ENCODE data around the gene EMSY.

EMSY gene

DNA sequence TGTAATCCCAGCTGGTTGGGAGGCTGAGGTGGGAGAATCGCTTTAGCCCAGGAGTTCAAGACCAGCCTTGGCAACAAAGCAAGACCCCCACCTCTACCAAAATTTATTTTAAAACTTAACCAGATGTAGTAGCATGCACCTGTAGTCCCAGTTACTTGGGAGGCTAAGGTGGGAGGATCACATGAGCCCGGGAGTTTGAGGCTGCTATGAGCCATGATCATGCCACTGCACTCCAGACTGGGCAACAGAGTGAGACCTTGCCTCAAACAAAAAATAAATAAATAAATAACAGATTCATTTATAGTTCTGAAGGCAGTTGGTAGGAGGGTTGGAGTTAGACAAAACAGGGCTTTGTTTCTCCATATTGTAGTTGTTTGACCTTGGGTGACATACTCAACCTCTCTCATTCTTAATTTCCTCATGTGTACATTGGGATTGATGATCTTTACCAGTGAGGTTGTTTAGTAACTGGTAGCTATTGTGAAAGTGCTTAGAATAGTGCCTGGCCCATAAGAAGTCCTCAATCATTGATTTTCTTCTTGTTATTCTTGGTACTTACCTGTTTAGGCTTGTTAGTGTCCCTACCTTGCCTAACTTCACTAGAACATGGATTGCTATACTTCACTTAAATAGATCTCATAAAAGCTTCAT lies 79.1 kb downstream of the EMSY start:
- WGBS, 2 experiments (ENCODE audit: insufficient coverage in 2 of 2), result no CpG with 5 or more reads among the region's 2 CpGs
- H3K4me1 ChIP-seq (ENCODE audit: control insufficient read depth, insufficient read depth, low read length, poor library complexity, severe bottlenecking), result peaks cover 6% of the 10 kb centered on the region
- no peak overlapping the region for H3K27ac ChIP-seq (ENCODE audit: low read depth, low read length, severe bottlenecking)
- no peak overlapping the region for H3K4me3 ChIP-seq (ENCODE audit: extremely low read depth, insufficient read depth, low read length, poor library complexity, severe bottlenecking)
- H3K36me3 ChIP-seq (ENCODE audit: control insufficient read depth, insufficient read depth, low read length), result peaks cover 63% of the 10 kb centered on the region
- H3K9me3 ChIP-seq (ENCODE audit: control insufficient read depth, low read length), result no peaks in the 10 kb centered on the region

DNA sequence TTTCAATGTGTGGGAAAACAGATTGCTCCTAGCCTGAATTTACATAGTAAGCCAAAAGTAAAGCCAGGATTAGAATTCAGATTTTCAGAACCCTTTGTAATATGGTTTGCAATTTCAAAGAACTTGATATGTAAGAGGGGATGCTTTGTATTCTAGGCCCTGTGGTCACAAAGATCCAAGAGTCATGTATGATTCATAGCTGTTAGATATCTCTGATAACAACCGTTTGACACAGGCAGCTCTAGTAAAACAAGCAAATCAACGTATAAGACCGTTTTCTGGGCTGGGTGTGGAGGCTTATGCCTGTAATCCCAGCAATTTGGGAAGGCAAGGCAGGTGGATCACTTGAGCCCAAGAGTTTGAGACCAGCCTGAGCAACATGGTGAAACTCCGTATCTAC lies 79.6 kb downstream of the EMSY start:
- WGBS, 2 experiments (ENCODE audit: insufficient coverage in 2 of 2), result 93 to 97% methylated on average over 3 to 4 of the region's 4 CpGs
- Histone ChIP-seq H3K4me3 (ENCODE audit: extremely low read depth, insufficient read depth, low read length, poor library complexity, severe bottlenecking) (no peak overlapping the region), H3K36me3 (ENCODE audit: control insufficient read depth, insufficient read depth, low read length) (peaks cover 63% of the 10 kb centered on the region), H3K9me3 (ENCODE audit: control insufficient read depth, low read length) (no peaks in the 10 kb centered on the region), H3K27ac (ENCODE audit: low read depth, low read length, severe bottlenecking) (no peak overlapping the region), H3K4me1 (ENCODE audit: control insufficient read depth, insufficient read depth, low read length, poor library complexity, severe bottlenecking) (peaks cover 6% of the 10 kb centered on the region)

DNA sequence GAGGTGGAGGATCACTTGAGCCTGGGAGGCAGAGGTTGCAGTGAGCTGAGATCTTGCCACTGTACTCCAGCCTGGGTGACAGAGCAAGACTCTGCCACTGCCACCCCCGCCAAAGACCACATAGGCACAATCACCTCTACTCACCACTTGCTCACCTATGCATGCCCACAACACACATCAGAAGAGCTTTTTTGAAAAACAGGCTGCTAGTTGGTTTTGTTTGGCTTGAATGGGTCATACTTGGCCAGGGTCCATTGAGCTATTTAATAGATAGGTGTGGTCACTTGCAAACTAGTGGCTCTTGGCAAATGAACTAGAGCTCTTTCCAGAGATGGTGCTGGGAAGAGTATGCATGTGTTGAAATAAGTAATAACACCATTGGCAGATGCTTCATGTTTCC lies 80.1 kb downstream of the EMSY start:
- WGBS, 2 experiments (ENCODE audit: insufficient coverage in 2 of 2), result no CpG with 5 or more reads among the region's 1 CpG
- Histone ChIP-seq H3K27ac (ENCODE audit: low read depth, low read length, severe bottlenecking) (no peak overlapping the region), H3K36me3 (ENCODE audit: control insufficient read depth, insufficient read depth, low read length) (peaks cover 62% of the 10 kb centered on the region), H3K9me3 (ENCODE audit: control insufficient read depth, low read length) (no peaks in the 10 kb centered on the region), H3K4me1 (ENCODE audit: control insufficient read depth, insufficient read depth, low read length, poor library complexity, severe bottlenecking) (peaks cover 6% of the 10 kb centered on the region), H3K4me3 (ENCODE audit: extremely low read depth, insufficient read depth, low read length, poor library complexity, severe bottlenecking) (no peak overlapping the region)

DNA sequence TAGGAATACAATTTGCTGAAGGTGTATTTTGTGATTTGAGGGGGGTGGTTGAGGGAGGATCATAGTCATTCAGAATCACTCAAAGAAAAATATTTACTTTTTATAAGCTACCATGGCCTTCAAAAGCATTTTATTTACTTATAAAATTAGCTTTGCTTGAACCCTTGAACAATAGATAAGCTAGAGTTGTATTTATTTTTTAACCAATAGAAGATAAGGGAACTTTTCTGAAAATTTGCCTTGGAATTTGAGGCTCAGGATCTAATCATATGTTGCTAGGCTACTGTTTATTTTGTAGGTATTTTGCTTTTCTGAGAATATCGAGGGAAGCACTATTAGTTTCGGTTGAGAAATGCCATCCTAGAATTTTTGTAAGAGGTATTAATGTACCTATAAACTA lies 82.1 kb downstream of the EMSY start:
- no CpG with 5 or more reads among the region's 2 CpGs for WGBS, 2 experiments (ENCODE audit: insufficient coverage in 2 of 2)
- Histone ChIP-seq H3K27ac (ENCODE audit: low read depth, low read length, severe bottlenecking) (no peak overlapping the region), H3K9me3 (ENCODE audit: control insufficient read depth, low read length) (no peaks in the 10 kb centered on the region), H3K4me1 (ENCODE audit: control insufficient read depth, insufficient read depth, low read length, poor library complexity, severe bottlenecking) (peaks cover 6% of the 10 kb centered on the region), H3K36me3 (ENCODE audit: control insufficient read depth, insufficient read depth, low read length) (peaks cover 69% of the 10 kb centered on the region), H3K4me3 (ENCODE audit: extremely low read depth, insufficient read depth, low read length, poor library complexity, severe bottlenecking) (no peak overlapping the region)

DNA sequence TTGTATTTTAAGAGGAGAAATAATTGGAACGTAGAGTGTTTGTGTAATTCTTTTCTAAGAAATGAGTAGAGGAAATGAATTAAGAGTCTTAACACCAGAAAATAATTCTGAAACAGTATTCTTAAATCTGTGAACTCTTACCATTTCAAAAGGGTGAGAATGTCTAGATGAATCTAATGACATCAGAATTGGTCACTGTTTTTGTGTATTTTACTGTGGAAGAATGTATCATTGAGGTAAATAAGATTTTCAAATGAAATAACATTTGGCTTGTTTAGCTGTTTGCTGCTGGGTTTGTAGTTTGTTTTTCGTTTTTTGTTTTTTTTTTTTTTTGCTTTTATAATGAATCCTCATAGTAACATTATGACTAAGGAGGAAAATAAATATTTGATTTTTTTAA lies 97.6 kb downstream of the EMSY start:
- H3K9me3 ChIP-seq (ENCODE audit: control insufficient read depth, low read length), result no peaks in the 10 kb centered on the region
- no peaks in the 10 kb centered on the region for H3K4me1 ChIP-seq (ENCODE audit: control insufficient read depth, insufficient read depth, low read length, poor library complexity, severe bottlenecking)
- no peak overlapping the region for H3K27ac ChIP-seq (ENCODE audit: low read depth, low read length, severe bottlenecking)
- H3K36me3 ChIP-seq (ENCODE audit: control insufficient read depth, insufficient read depth, low read length), result peaks cover 79% of the 10 kb centered on the region
- WGBS, 2 experiments (ENCODE audit: insufficient coverage in 2 of 2), result no CpG with 5 or more reads among the region's 2 CpGs
- no peak overlapping the region for H3K4me3 ChIP-seq (ENCODE audit: extremely low read depth, insufficient read depth, low read length, poor library complexity, severe bottlenecking)

DNA sequence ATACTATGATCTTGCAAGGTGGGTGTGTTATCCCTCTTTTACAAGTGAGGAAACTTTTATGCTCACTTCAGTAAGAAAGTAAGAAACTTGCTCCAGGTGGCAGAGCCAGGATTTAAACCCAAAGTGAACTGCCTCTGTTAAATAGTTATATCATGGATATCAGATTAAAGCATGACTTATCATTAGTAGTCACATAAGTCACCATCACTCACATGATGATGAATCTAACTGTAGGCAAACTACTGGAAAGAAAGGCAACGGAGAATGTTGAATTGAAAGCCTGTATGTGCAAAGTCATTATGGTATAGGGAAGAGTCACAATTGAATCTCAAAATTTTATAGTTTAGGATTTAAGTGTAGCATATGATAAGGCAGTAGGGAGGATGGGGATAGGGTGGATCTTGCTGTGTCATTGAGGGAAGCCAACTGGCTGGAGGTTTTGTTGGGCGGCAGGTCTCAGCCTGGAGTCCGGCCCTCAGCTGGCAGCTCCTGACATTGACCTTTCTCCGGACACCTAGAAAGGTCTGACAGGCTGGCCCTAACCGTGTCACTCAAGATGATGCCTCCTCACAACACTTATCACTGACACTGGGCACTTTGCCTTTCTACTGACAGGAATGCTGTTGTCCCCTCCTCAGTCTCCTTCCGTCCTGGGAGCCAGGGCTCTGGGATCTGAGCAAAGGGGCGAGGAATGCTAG lies 98.3 kb downstream of the EMSY start:
- Histone ChIP-seq H3K27ac (ENCODE audit: low read depth, low read length, severe bottlenecking) (no peak overlapping the region), H3K36me3 (ENCODE audit: control insufficient read depth, insufficient read depth, low read length) (peaks cover 77% of the 10 kb centered on the region), H3K9me3 (ENCODE audit: control insufficient read depth, low read length) (no peaks in the 10 kb centered on the region), H3K4me3 (ENCODE audit: extremely low read depth, insufficient read depth, low read length, poor library complexity, severe bottlenecking) (no peak overlapping the region), H3K4me1 (ENCODE audit: control insufficient read depth, insufficient read depth, low read length, poor library complexity, severe bottlenecking) (no peaks in the 10 kb centered on the region)
- WGBS, 2 experiments (ENCODE audit: insufficient coverage in 2 of 2), result 88 to 98% methylated on average over 5 to 6 of the region's 7 CpGs

DNA sequence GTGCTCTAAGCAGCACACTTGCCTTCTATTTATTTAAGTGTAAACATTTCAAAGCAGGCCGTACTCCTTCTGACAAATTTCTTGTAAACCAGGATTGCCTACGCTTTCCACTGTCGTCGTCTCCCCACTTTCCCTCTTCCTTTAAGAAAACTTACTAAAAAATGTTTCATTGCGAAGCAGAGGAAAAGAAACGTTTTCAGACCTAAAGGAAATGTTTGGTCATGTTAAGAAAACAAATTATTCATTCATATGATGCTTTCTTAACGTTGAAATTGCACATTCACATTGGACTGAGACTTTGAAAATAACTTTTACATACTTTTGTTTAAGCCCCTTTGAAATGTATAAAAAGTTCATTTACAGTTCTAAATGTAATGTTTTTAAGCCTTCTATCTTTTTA lies 106.0 kb downstream of the EMSY start:
- no peak overlapping the region for H3K4me3 ChIP-seq (ENCODE audit: extremely low read depth, insufficient read depth, low read length, poor library complexity, severe bottlenecking)
- peaks cover 14% of the 10 kb centered on the region for H3K4me1 ChIP-seq (ENCODE audit: control insufficient read depth, insufficient read depth, low read length, poor library complexity, severe bottlenecking)
- peaks cover 42% of the 10 kb centered on the region for H3K36me3 ChIP-seq (ENCODE audit: control insufficient read depth, insufficient read depth, low read length)
- H3K27ac ChIP-seq (ENCODE audit: low read depth, low read length, severe bottlenecking), result no peak overlapping the region
- WGBS, 2 experiments (ENCODE audit: insufficient coverage in 2 of 2), result no CpG with 5 or more reads among the region's 7 CpGs
- H3K9me3 ChIP-seq (ENCODE audit: control insufficient read depth, low read length), result no peaks in the 10 kb centered on the region

DNA sequence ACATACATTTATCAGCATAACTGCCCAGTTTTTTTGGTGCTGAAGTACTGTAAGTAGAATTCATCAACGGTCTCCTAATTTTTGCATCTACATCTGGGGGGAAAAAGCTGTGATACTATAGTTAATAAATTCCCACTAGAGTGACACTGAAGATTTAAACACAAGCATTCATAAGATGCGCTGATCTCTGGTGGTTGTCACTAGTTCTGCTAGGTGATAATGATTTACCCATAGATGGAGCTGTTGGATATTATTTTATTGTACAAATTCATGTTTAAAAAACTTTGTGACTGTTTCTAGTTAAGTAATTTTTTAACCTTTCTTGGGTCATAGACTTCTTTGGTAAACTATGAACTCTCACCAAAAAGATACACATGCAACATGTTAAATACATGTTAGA lies 106.6 kb downstream of the EMSY start:
- Histone ChIP-seq H3K36me3 (ENCODE audit: control insufficient read depth, insufficient read depth, low read length) (peaks cover 36% of the 10 kb centered on the region), H3K27ac (ENCODE audit: low read depth, low read length, severe bottlenecking) (no peak overlapping the region), H3K4me1 (ENCODE audit: control insufficient read depth, insufficient read depth, low read length, poor library complexity, severe bottlenecking) (peaks cover 14% of the 10 kb centered on the region), H3K9me3 (ENCODE audit: control insufficient read depth, low read length) (no peaks in the 10 kb centered on the region), H3K4me3 (ENCODE audit: extremely low read depth, insufficient read depth, low read length, poor library complexity, severe bottlenecking) (no peak overlapping the region)
- WGBS, 2 experiments (ENCODE audit: insufficient coverage in 2 of 2), result no CpG with 5 or more reads among the region's 2 CpGs

DNA sequence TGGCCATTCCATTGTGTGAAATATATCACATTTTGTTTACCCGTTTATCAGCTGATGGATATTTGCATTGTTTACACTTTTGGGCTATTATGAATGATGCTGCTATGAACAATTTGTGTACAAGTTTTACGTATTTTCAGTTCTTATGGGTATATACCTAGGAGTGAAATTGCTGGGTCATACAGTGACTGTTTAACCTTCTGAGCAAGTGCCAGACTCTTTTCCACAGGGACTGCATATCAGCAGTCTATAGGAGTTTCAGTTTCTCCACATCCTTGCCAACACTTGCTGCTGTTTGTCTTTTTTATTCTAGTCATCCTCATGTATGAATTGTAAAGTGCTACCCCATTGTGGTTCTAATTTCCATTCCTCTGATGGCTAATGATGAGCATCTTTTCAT lies 108.2 kb downstream of the EMSY start:
- Histone ChIP-seq H3K27ac (ENCODE audit: low read depth, low read length, severe bottlenecking) (no peak overlapping the region), H3K4me1 (ENCODE audit: control insufficient read depth, insufficient read depth, low read length, poor library complexity, severe bottlenecking) (peaks cover 14% of the 10 kb centered on the region), H3K36me3 (ENCODE audit: control insufficient read depth, insufficient read depth, low read length) (peaks cover 22% of the 10 kb centered on the region), H3K9me3 (ENCODE audit: control insufficient read depth, low read length) (no peaks in the 10 kb centered on the region), H3K4me3 (ENCODE audit: extremely low read depth, insufficient read depth, low read length, poor library complexity, severe bottlenecking) (no peak overlapping the region)
- WGBS, 2 experiments (ENCODE audit: insufficient coverage in 2 of 2), result 86 to 96% methylated on average over 1 to 2 of the region's 2 CpGs

DNA sequence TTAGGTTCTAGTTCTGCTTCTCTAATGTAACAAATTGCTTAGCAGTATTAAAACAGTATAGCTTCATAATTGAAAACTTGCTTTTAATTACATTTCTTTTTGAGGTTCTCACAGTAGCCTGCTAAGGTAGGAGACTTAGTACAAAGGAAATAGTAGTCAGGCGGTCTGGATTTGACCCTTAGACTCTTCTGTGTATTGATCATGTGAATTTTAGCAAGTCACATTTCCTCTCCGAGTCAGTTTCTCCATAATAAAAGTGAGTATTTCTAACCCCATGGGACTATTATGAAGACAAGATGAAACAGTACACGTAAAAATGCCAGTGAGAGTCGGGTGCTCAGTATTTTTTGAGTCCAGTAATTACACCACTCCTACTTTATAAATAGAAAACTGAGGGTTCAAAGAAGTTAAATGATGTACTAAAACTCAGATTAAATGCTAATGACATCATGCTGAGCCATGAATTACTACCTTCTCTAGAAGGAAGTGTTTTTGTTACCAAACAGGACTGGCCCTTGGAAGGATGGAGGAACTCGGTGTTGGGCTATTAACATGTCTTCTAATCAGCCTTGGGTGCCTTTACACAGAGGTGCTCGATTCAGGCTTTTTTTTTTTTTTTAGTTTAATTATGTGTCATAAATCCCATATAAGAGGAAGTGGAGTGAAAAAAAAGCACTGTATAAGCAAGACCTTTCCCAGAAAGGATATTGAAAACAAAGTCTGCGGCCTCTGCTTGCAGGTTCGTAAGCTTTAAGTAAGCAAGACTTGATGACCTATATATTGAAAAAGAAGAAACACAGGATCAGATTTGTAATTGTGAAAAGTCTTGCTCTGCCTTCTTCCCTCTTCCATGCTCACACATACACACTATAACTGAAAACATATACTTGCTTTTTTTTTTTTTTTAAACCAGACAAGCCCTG lies 109.0 kb downstream of the EMSY start:
- no peak overlapping the region for H3K27ac ChIP-seq (ENCODE audit: low read depth, low read length, severe bottlenecking)
- peaks cover 14% of the 10 kb centered on the region for H3K4me1 ChIP-seq (ENCODE audit: control insufficient read depth, insufficient read depth, low read length, poor library complexity, severe bottlenecking)
- no peaks in the 10 kb centered on the region for H3K9me3 ChIP-seq (ENCODE audit: control insufficient read depth, low read length)
- no peak overlapping the region for H3K4me3 ChIP-seq (ENCODE audit: extremely low read depth, insufficient read depth, low read length, poor library complexity, severe bottlenecking)
- WGBS, 2 experiments (ENCODE audit: insufficient coverage in 2 of 2), result 86 to 100% methylated on average over 1 to 3 of the region's 8 CpGs
- H3K36me3 ChIP-seq (ENCODE audit: control insufficient read depth, insufficient read depth, low read length), result peaks cover 19% of the 10 kb centered on the region
